Measurements from ENCODE around the gene VAT1. TPM values are rescaled to one million over a fixed set of nuclear protein-coding genes. Genes with fewer than 3 reads are reported as not detected.

The VAT1 gene
- total and polyA plus RNA-seq, 2 of the 13 experiments (the other 11 are each of a cell fraction or from before 2014, with no cell fraction given): 143 to 205 TPM

DNA sequence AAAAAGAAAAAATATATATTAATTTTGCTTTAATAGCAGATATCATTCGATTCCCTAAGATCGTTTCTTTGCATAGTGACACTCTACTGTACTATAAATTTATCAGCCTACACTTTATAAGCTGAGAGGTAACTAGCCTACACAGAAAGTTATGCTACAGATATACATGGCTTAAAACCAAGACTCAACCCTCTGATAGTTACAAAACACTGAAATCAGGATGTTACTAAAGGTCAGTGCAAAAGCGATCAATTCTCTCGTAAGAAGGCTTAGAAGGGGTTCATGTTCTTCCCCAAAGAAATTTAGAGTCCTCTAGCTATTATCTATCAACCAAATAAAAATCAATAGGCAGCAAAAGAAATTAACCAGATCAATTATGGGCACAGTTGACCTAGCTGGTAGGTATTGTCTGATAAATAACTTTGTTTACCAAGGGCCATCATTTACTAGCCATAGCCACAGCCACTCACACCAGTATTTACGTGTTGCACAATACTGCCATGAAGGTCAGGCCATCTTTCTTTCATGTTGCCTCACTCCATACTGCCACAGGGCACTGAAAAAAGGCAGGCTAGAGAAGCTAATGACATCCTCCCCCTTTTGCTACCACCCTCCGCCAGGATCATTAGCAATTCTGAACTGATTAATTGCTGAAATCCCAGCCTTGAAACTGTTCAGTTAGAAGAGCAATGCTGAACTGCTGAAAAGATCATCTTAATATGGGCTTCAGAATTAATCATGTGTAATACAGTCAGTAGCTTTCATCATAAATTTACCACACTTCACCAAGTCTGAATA, 46.6 kb upstream of the VAT1 start (continued):
- TF ChIP-seq DR1 (CRISPR knock-in tag; IDR thresholded peaks at IDR 0.05) (no peak), POLR2A (IDR thresholded peaks at IDR 0.05; ENCODE audit: insufficient read depth in 1 of 2, low read depth in 2 of 2, low read length in 2 of 2) (0 out of 4 replicates have a peak, but pooled peaks of 1 of the 2 experiments have one; percentile 16), ZNF660 (CRISPR knock-in tag; IDR thresholded peaks at IDR 0.05; ENCODE audit: borderline replicate concordance, low read depth) (no peak), ZKSCAN1 (IDR thresholded peaks at IDR 0.05; ENCODE audit: low read length) (0 out of 2 replicates have a peak, but pooled peaks have one; percentile 8), ZNF382 (CRISPR knock-in tag; IDR thresholded peaks at IDR 0.05; ENCODE audit: borderline replicate concordance) (no peak), ZNF768 (CRISPR knock-in tag; IDR thresholded peaks at IDR 0.05) (no peak), ZFP36L1 (CRISPR knock-in tag; IDR thresholded peaks at IDR 0.05) (no peak), CHCHD3 (CRISPR knock-in tag; IDR thresholded peaks at IDR 0.05) (no peak), ZFP37 (CRISPR knock-in tag; IDR thresholded peaks at IDR 0.05; ENCODE audit: borderline replicate concordance) (no peak), YY1 (IDR thresholded peaks at IDR 0.05; ENCODE audit: insufficient read depth, insufficient replicate concordance, low read depth, low read length) (peak; percentile 70), TBX2 (CRISPR knock-in tag; IDR thresholded peaks at IDR 0.05; ENCODE audit: borderline replicate concordance) (peak; percentile 97)
- TF ChIP-seq, protein P1, sequence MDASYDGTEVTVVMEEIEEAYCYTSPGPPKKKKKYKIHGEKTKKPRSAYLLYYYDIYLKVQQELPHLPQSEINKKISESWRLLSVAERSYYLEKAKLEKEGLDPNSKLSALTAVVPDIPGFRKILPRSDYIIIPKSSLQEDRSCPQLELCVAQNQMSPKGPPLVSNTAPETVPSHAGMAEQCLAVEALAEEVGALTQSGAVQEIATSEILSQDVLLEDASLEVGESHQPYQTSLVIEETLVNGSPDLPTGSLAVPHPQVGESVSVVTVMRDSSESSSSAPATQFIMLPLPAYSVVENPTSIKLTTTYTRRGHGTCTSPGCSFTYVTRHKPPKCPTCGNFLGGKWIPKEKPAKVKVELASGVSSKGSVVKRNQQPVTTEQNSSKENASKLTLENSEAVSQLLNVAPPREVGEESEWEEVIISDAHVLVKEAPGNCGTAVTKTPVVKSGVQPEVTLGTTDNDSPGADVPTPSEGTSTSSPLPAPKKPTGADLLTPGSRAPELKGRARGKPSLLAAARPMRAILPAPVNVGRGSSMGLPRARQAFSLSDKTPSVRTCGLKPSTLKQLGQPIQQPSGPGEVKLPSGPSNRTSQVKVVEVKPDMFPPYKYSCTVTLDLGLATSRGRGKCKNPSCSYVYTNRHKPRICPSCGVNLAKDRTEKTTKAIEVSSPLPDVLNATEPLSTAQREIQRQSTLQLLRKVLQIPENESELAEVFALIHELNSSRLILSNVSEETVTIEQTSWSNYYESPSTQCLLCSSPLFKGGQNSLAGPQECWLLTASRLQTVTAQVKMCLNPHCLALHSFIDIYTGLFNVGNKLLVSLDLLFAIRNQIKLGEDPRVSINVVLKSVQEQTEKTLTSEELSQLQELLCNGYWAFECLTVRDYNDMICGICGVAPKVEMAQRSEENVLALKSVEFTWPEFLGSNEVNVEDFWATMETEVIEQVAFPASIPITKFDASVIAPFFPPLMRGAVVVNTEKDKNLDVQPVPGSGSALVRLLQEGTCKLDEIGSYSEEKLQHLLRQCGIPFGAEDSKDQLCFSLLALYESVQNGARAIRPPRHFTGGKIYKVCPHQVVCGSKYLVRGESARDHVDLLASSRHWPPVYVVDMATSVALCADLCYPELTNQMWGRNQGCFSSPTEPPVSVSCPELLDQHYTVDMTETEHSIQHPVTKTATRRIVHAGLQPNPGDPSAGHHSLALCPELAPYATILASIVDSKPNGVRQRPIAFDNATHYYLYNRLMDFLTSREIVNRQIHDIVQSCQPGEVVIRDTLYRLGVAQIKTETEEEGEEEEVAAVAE (CRISPR knock-in tag; IDR thresholded peaks at IDR 0.05; ENCODE audit: borderline replicate concordance): peak; percentile 73; the same call in 1 of the 2 replicates
- TF ChIP-seq, protein P2, sequence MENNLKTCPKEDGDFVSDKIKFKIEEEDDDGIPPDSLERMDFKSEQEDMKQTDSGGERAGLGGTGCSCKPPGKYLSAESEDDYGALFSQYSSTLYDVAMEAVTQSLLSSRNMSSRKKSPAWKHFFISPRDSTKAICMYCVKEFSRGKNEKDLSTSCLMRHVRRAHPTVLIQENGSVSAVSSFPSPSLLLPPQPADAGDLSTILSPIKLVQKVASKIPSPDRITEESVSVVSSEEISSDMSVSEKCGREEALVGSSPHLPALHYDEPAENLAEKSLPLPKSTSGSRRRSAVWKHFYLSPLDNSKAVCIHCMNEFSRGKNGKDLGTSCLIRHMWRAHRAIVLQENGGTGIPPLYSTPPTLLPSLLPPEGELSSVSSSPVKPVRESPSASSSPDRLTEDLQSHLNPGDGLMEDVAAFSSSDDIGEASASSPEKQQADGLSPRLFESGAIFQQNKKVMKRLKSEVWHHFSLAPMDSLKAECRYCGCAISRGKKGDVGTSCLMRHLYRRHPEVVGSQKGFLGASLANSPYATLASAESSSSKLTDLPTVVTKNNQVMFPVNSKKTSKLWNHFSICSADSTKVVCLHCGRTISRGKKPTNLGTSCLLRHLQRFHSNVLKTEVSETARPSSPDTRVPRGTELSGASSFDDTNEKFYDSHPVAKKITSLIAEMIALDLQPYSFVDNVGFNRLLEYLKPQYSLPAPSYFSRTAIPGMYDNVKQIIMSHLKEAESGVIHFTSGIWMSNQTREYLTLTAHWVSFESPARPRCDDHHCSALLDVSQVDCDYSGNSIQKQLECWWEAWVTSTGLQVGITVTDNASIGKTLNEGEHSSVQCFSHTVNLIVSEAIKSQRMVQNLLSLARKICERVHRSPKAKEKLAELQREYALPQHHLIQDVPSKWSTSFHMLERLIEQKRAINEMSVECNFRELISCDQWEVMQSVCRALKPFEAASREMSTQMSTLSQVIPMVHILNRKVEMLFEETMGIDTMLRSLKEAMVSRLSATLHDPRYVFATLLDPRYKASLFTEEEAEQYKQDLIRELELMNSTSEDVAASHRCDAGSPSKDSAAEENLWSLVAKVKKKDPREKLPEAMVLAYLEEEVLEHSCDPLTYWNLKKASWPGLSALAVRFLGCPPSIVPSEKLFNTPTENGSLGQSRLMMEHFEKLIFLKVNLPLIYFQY (CRISPR knock-in tag; IDR thresholded peaks at IDR 0.05; ENCODE audit: borderline replicate concordance): peak; percentile 49; the same call in 1 of the 2 replicates
- TF ChIP-seq, protein P3, sequence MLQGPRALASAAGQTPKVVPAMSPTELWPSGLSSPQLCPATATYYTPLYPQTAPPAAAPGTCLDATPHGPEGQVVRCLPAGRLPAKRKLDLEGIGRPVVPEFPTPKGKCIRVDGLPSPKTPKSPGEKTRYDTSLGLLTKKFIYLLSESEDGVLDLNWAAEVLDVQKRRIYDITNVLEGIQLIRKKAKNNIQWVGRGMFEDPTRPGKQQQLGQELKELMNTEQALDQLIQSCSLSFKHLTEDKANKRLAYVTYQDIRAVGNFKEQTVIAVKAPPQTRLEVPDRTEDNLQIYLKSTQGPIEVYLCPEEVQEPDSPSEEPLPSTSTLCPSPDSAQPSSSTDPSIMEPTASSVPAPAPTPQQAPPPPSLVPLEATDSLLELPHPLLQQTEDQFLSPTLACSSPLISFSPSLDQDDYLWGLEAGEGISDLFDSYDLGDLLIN (CRISPR knock-in tag; IDR thresholded peaks at IDR 0.05; ENCODE audit: borderline replicate concordance): no peak
- TF ChIP-seq, protein P4, sequence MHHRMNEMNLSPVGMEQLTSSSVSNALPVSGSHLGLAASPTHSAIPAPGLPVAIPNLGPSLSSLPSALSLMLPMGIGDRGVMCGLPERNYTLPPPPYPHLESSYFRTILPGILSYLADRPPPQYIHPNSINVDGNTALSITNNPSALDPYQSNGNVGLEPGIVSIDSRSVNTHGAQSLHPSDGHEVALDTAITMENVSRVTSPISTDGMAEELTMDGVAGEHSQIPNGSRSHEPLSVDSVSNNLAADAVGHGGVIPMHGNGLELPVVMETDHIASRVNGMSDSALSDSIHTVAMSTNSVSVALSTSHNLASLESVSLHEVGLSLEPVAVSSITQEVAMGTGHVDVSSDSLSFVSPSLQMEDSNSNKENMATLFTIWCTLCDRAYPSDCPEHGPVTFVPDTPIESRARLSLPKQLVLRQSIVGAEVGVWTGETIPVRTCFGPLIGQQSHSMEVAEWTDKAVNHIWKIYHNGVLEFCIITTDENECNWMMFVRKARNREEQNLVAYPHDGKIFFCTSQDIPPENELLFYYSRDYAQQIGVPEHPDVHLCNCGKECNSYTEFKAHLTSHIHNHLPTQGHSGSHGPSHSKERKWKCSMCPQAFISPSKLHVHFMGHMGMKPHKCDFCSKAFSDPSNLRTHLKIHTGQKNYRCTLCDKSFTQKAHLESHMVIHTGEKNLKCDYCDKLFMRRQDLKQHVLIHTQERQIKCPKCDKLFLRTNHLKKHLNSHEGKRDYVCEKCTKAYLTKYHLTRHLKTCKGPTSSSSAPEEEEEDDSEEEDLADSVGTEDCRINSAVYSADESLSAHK (CRISPR knock-in tag; IDR thresholded peaks at IDR 0.05; ENCODE audit: borderline replicate concordance): no peak
